Measurements from ENCODE around the gene TCF15. TPM values are rescaled to one million over a fixed set of nuclear protein-coding genes. Genes with fewer than 3 reads are reported as not detected.
A peak's percentile ranks its signal among the peaks of the same experiment; 100 is the strongest.

TCF15 gene
- total RNA-seq, 1 donor from 2014 or later = not detected

DNA sequence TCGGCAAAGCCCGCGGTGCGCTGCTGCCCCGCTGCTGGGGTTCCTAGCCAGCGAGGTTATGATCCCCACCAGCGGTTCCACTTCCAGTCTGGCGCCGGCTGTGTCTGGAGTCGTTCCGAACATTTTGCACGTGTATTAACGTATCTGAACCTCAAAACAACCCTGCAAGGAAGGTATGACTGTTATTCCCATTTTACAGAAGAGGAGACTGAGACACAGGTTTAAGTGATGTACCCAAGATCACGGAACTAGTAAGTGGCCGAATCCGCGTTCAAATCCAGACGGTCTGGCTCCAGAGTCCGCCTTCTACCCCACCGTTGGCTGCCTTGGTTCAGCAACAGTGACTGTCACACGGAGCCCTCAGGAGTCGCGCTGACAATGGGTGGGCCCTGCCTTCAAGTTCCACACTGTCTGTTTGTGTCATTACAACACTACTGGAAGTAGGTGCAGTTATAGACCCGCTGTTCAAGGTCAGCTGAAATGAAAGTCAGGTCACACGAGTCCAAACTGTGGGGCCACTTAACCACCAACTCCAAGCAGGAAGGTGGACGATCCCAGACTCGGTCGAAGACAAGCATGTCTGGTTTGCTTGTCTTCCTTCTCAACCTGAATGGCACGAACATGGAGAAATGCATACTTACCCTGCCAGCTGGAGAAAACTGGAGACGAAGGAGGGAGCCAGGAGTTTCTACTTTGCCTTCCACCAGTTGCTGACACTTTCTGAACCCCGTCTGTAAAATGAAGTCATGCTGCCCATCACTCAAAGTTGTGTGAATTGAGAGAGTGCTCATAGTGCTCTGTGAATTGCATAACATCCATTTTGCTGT lies 43.7 kb upstream of the TCF15 start:
- peak overlapping the region; percentile 84 for H3K27ac Mint-ChIP-seq (ENCODE audit: unreplicated experiment)
- H3K36me3 Mint-ChIP-seq (ENCODE audit: low read depth, unreplicated experiment) = peaks cover 12% of the 10 kb centered on the region
- no peaks in the 10 kb centered on the region for H3K9me3 ChIP-seq (ENCODE audit: insufficient read depth, low read depth, low read length)
- peaks cover 10% of the 10 kb centered on the region for H3K27me3 Mint-ChIP-seq (ENCODE audit: low read depth, unreplicated experiment)
- peak overlapping the region; percentile 93 for H3K9ac ChIP-seq (ENCODE audit: low read length)
- peaks cover 3% of the 10 kb centered on the region for H3K36me3 ChIP-seq (ENCODE audit: insufficient read depth, low read length)
- peaks cover 37% of the 10 kb centered on the region for H4K20me1 ChIP-seq (ENCODE audit: insufficient read depth, low read length)
- H3K4me3 ChIP-seq (ENCODE audit: insufficient read depth, low read depth, low read length) = peak overlapping the region; percentile 50
- FAIRE-seq (no peak), DNase-seq (ENCODE audit: low read depth) (no peak)
- H3K79me2 ChIP-seq (ENCODE audit: insufficient read depth, low read length) = peaks cover 41% of the 10 kb centered on the region
- peaks cover 6% of the 10 kb centered on the region for H3K27me3 ChIP-seq (ENCODE audit: insufficient read depth, low read length)
- H3K4me3 Mint-ChIP-seq (ENCODE audit: unreplicated experiment) = peak overlapping the region; percentile 79
- peaks cover 12% of the 10 kb centered on the region for H3K4me1 Mint-ChIP-seq (ENCODE audit: low read depth, unreplicated experiment)
- peak overlapping the region; percentile 39 for H3K27ac ChIP-seq (ENCODE audit: low read depth, low read length)
- no peaks in the 10 kb centered on the region for H3K9me3 Mint-ChIP-seq (ENCODE audit: unreplicated experiment)
- peak overlapping the region; percentile 95 for H3K4me2 ChIP-seq (ENCODE audit: low read length)
- peaks cover 15% of the 10 kb centered on the region for H3K4me1 ChIP-seq (ENCODE audit: insufficient read depth, low read length)
- TF ChIP-seq EZH2 (IDR thresholded peaks at IDR 0.05; ENCODE audit: insufficient read depth, low read length) = no peak
- TF ChIP-seq, protein P1, sequence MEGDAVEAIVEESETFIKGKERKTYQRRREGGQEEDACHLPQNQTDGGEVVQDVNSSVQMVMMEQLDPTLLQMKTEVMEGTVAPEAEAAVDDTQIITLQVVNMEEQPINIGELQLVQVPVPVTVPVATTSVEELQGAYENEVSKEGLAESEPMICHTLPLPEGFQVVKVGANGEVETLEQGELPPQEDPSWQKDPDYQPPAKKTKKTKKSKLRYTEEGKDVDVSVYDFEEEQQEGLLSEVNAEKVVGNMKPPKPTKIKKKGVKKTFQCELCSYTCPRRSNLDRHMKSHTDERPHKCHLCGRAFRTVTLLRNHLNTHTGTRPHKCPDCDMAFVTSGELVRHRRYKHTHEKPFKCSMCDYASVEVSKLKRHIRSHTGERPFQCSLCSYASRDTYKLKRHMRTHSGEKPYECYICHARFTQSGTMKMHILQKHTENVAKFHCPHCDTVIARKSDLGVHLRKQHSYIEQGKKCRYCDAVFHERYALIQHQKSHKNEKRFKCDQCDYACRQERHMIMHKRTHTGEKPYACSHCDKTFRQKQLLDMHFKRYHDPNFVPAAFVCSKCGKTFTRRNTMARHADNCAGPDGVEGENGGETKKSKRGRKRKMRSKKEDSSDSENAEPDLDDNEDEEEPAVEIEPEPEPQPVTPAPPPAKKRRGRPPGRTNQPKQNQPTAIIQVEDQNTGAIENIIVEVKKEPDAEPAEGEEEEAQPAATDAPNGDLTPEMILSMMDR (IDR thresholded peaks at IDR 0.05; ENCODE audit: insufficient read depth, low read depth, low read length) = no peak
- H2AFZ ChIP-seq (ENCODE audit: low read depth, low read length) = peak overlapping the region; percentile 80

DNA sequence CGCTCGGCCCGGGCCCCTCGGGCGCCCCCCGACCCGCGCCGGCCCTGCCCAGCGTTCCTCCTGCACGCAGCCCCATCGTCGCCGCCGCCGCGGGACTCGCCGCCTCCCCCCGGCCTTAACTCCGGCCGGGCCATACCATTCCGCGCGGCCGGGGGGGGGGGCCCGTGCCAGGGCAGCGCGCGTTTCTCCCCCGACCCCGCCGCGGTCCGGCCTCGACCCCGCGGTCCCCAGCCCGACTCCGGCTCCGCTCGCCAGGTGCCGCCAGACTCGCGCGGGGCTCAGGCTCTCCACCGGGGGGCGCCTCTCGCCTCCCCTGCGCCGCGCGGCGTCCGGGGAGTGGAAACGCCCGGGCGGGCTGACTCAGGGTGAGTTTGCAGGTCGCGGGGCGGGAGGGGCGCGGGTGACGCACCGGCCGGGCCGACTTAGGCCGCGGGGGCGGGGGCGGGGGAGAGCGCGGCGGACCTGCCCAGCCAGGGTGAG lies 43.0 kb upstream of the TCF15 start, which contains the start of gene SRXN1:
Gene SRXN1, minus strand, starts transcription at position 91 of the 480 bp plus-strand sequence. Its CDS starts 15 bp downstream, at position 76.
- Histone ChIP-seq H3K9me3 (ENCODE audit: insufficient read depth, low read depth, low read length) (no peaks in the 10 kb centered on the region), H3K27me3 (ENCODE audit: insufficient read depth, low read length) (peaks cover 3% of the 10 kb centered on the region), H3K4me2 (ENCODE audit: low read length) (peak within 1 kb of the TSS; percentile 95), H3K79me2 (ENCODE audit: insufficient read depth, low read length) (peaks cover 47% of the 10 kb centered on the region), H3K36me3 (ENCODE audit: insufficient read depth, low read length) (peaks cover 8% of the 10 kb centered on the region), H4K20me1 (ENCODE audit: insufficient read depth, low read length) (peaks cover 43% of the 10 kb centered on the region), H3K9ac (ENCODE audit: low read length) (peak within 1 kb of the TSS; percentile 93), H3K27ac (ENCODE audit: low read depth, low read length) (peak within 1 kb of the TSS; percentile 87), H3K4me3 (ENCODE audit: insufficient read depth, low read depth, low read length) (peak within 1 kb of the TSS; percentile 97), H3K4me1 (ENCODE audit: insufficient read depth, low read length) (peaks cover 15% of the 10 kb centered on the region), H2AFZ (ENCODE audit: low read depth, low read length) (peak within 1 kb of the TSS; percentile 80)
- Mint-ChIP-seq H3K36me3 (ENCODE audit: low read depth, unreplicated experiment) (peaks cover 18% of the 10 kb centered on the region), H3K4me3 (ENCODE audit: unreplicated experiment) (peak within 1 kb of the TSS; percentile 85), H3K27me3 (ENCODE audit: low read depth, unreplicated experiment) (peaks cover 10% of the 10 kb centered on the region), H3K9me3 (ENCODE audit: unreplicated experiment) (no peaks in the 10 kb centered on the region), H3K27ac (ENCODE audit: unreplicated experiment) (peak within 1 kb of the TSS; percentile 84), H3K4me1 (ENCODE audit: low read depth, unreplicated experiment) (peaks cover 6% of the 10 kb centered on the region)
- DNase-seq (ENCODE audit: low read depth) (peak; percentile 86), FAIRE-seq (no peak)
- TF ChIP-seq, protein P1 (IDR thresholded peaks at IDR 0.05; ENCODE audit: insufficient read depth, low read depth, low read length) = no peak
- TF ChIP-seq EZH2 (IDR thresholded peaks at IDR 0.05; ENCODE audit: insufficient read depth, low read length) = no peak

All from astrocyte (in vitro differentiated cells and primary cell).